ENCODE measurements around the gene TBC1D25.

DNA sequence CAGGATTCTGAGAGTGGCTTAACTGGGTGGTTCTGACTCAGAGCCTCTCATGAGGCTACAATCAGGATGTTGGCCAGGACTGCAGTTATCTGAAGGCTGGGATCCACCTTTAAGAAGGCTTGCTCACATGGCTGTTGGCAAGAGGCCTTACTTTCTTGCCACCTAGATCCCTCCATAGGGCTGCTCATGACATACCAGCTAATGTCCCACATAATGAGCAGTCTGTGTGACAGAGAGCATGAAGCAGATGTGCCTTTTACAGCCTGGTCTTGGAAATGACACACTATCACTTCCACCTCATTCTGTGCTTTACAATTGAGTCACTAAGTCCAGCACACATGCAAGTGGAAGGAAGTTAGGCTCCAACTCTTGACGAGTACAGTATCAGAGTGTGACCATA is 30.4 kb downstream of the TBC1D25 start:
- TF ChIP-seq, protein P1, sequence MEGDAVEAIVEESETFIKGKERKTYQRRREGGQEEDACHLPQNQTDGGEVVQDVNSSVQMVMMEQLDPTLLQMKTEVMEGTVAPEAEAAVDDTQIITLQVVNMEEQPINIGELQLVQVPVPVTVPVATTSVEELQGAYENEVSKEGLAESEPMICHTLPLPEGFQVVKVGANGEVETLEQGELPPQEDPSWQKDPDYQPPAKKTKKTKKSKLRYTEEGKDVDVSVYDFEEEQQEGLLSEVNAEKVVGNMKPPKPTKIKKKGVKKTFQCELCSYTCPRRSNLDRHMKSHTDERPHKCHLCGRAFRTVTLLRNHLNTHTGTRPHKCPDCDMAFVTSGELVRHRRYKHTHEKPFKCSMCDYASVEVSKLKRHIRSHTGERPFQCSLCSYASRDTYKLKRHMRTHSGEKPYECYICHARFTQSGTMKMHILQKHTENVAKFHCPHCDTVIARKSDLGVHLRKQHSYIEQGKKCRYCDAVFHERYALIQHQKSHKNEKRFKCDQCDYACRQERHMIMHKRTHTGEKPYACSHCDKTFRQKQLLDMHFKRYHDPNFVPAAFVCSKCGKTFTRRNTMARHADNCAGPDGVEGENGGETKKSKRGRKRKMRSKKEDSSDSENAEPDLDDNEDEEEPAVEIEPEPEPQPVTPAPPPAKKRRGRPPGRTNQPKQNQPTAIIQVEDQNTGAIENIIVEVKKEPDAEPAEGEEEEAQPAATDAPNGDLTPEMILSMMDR (conservative IDR thresholded peaks at IDR 0.05; ENCODE audit: low read depth in 2 of 2), result no peak
- TF ChIP-seq POLR2AphosphoS5 (IDR thresholded peaks at IDR 0.05; ENCODE audit: low read depth) (no peak), CREB1 (CRISPR knock-in tag; IDR thresholded peaks at IDR 0.05; ENCODE audit: low read depth) (no peak), EZH2 (IDR thresholded peaks at IDR 0.05; ENCODE audit: low read depth, unreplicated experiment) (no peak), JUNB (IDR thresholded peaks at IDR 0.05; ENCODE audit: unreplicated experiment) (no peak), NANOG (IDR thresholded peaks at IDR 0.05; ENCODE audit: borderline replicate concordance) (no peak), ZNF331 (CRISPR knock-in tag; IDR thresholded peaks at IDR 0.05; ENCODE audit: low read depth) (no peak), ZNF114 (CRISPR knock-in tag; IDR thresholded peaks at IDR 0.05) (no peak)
- TF ChIP-seq, protein P2, sequence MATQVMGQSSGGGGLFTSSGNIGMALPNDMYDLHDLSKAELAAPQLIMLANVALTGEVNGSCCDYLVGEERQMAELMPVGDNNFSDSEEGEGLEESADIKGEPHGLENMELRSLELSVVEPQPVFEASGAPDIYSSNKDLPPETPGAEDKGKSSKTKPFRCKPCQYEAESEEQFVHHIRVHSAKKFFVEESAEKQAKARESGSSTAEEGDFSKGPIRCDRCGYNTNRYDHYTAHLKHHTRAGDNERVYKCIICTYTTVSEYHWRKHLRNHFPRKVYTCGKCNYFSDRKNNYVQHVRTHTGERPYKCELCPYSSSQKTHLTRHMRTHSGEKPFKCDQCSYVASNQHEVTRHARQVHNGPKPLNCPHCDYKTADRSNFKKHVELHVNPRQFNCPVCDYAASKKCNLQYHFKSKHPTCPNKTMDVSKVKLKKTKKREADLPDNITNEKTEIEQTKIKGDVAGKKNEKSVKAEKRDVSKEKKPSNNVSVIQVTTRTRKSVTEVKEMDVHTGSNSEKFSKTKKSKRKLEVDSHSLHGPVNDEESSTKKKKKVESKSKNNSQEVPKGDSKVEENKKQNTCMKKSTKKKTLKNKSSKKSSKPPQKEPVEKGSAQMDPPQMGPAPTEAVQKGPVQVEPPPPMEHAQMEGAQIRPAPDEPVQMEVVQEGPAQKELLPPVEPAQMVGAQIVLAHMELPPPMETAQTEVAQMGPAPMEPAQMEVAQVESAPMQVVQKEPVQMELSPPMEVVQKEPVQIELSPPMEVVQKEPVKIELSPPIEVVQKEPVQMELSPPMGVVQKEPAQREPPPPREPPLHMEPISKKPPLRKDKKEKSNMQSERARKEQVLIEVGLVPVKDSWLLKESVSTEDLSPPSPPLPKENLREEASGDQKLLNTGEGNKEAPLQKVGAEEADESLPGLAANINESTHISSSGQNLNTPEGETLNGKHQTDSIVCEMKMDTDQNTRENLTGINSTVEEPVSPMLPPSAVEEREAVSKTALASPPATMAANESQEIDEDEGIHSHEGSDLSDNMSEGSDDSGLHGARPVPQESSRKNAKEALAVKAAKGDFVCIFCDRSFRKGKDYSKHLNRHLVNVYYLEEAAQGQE (IDR thresholded peaks at IDR 0.05; ENCODE audit: unreplicated experiment), result no peak
- TF ChIP-seq, protein P3, sequence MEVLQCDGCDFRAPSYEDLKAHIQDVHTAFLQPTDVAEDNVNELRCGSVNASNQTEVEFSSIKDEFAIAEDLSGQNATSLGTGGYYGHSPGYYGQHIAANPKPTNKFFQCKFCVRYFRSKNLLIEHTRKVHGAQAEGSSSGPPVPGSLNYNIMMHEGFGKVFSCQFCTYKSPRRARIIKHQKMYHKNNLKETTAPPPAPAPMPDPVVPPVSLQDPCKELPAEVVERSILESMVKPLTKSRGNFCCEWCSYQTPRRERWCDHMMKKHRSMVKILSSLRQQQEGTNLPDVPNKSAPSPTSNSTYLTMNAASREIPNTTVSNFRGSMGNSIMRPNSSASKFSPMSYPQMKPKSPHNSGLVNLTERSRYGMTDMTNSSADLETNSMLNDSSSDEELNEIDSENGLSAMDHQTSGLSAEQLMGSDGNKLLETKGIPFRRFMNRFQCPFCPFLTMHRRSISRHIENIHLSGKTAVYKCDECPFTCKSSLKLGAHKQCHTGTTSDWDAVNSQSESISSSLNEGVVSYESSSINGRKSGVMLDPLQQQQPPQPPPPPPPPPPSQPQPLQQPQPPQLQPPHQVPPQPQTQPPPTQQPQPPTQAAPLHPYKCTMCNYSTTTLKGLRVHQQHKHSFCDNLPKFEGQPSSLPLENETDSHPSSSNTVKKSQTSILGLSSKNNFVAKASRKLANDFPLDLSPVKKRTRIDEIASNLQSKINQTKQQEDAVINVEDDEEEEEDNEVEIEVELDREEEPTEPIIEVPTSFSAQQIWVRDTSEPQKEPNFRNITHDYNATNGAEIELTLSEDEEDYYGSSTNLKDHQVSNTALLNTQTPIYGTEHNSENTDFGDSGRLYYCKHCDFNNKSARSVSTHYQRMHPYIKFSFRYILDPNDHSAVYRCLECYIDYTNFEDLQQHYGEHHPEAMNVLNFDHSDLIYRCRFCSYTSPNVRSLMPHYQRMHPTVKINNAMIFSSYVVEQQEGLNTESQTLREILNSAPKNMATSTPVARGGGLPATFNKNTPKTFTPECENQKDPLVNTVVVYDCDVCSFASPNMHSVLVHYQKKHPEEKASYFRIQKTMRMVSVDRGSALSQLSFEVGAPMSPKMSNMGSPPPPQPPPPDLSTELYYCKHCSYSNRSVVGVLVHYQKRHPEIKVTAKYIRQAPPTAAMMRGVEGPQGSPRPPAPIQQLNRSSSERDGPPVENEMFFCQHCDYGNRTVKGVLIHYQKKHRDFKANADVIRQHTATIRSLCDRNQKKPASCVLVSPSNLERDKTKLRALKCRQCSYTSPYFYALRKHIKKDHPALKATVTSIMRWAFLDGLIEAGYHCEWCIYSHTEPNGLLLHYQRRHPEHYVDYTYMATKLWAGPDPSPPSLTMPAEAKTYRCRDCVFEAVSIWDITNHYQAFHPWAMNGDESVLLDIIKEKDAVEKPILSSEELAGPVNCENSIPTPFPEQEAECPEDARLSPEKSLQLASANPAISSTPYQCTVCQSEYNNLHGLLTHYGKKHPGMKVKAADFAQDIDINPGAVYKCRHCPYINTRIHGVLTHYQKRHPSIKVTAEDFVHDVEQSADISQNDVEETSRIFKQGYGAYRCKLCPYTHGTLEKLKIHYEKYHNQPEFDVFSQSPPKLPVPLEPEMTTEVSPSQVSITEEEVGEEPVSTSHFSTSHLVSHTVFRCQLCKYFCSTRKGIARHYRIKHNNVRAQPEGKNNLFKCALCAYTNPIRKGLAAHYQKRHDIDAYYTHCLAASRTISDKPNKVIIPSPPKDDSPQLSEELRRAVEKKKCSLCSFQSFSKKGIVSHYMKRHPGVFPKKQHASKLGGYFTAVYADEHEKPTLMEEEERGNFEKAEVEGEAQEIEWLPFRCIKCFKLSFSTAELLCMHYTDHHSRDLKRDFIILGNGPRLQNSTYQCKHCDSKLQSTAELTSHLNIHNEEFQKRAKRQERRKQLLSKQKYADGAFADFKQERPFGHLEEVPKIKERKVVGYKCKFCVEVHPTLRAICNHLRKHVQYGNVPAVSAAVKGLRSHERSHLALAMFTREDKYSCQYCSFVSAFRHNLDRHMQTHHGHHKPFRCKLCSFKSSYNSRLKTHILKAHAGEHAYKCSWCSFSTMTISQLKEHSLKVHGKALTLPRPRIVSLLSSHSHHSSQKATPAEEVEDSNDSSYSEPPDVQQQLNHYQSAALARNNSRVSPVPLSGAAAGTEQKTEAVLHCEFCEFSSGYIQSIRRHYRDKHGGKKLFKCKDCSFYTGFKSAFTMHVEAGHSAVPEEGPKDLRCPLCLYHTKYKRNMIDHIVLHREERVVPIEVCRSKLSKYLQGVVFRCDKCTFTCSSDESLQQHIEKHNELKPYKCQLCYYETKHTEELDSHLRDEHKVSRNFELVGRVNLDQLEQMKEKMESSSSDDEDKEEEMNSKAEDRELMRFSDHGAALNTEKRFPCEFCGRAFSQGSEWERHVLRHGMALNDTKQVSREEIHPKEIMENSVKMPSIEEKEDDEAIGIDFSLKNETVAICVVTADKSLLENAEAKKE (CRISPR knock-in tag; IDR thresholded peaks at IDR 0.05), result no peak
- TF ChIP-seq, protein P4, sequence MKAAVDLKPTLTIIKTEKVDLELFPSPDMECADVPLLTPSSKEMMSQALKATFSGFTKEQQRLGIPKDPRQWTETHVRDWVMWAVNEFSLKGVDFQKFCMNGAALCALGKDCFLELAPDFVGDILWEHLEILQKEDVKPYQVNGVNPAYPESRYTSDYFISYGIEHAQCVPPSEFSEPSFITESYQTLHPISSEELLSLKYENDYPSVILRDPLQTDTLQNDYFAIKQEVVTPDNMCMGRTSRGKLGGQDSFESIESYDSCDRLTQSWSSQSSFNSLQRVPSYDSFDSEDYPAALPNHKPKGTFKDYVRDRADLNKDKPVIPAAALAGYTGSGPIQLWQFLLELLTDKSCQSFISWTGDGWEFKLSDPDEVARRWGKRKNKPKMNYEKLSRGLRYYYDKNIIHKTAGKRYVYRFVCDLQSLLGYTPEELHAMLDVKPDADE (IDR thresholded peaks at IDR 0.05), result no peak

Measured in GM23338 (cell line).